Measurements from ENCODE around the gene C10orf62. TPM values are rescaled to one million over a fixed set of nuclear protein-coding genes. Genes with fewer than 3 reads are reported as not detected.

Gene C10orf62
- total and polyA plus RNA-seq, 2 of the 13 experiments (the other 11 are each of a cell fraction or from before 2014, with no cell fraction given) = 0.61 to 1.6 TPM

GRCh38 chr10:97584798-97585438 is 4.6 kb upstream of the C10orf62 start (continued):
- TF ChIP-seq FOXO4 (CRISPR knock-in tag; conservative IDR thresholded peaks at IDR 0.05) (0 out of 2 replicates have a peak, but pooled peaks have one; percentile 79), ATF7 (IDR thresholded peaks at IDR 0.05) (no peak), ATF7 (CRISPR knock-in tag; IDR thresholded peaks at IDR 0.05) (no peak), TMF1 (CRISPR knock-in tag; IDR thresholded peaks at IDR 0.05; ENCODE audit: low read depth) (peak; percentile 51; the same call in 1 of the 2 replicates), ZNF33B (CRISPR knock-in tag; IDR thresholded peaks at IDR 0.05) (no peak), ZBTB26 (CRISPR knock-in tag; IDR thresholded peaks at IDR 0.05; ENCODE audit: borderline replicate concordance) (no peak; the same call in 1 of the 2 replicates), RXRB (CRISPR knock-in tag; IDR thresholded peaks at IDR 0.05; ENCODE audit: borderline replicate concordance) (0 out of 2 replicates have a peak, but pooled peaks have one; percentile 33), GMEB1 (CRISPR knock-in tag; IDR thresholded peaks at IDR 0.05; ENCODE audit: borderline replicate concordance) (no peak), CENPX (CRISPR knock-in tag; IDR thresholded peaks at IDR 0.05) (no peak), GTF2F1 (IDR thresholded peaks at IDR 0.05; ENCODE audit: low read length) (no peak), TGIF2 (CRISPR knock-in tag; IDR thresholded peaks at IDR 0.05) (peak; percentile 66; the same call in 1 of the 2 replicates), SOX13 (IDR thresholded peaks at IDR 0.05) (no peak), SOX13 (CRISPR knock-in tag; conservative IDR thresholded peaks at IDR 0.05 in 1 of 2, IDR thresholded peaks at IDR 0.05 in 1 of 2) (peak in 1 of 2 experiments; percentile 23; a peak in 1 of 4 replicates), ZNF431 (CRISPR knock-in tag; IDR thresholded peaks at IDR 0.05; ENCODE audit: borderline replicate concordance, low read depth) (peak; percentile 81; the same call in 1 of the 2 replicates), REPIN1 (CRISPR knock-in tag; IDR thresholded peaks at IDR 0.05; ENCODE audit: borderline replicate concordance, low read depth) (peak; percentile 56; the same call in 1 of the 2 replicates), STAT6 (CRISPR knock-in tag; IDR thresholded peaks at IDR 0.05; ENCODE audit: borderline replicate concordance) (0 out of 2 replicates have a peak, but pooled peaks have one; percentile 51), MAX (IDR thresholded peaks at IDR 0.05) (peak; percentile 96), TFDP2 (CRISPR knock-in tag; IDR thresholded peaks at IDR 0.05) (peak; percentile 92), FOXM1 (CRISPR knock-in tag; IDR thresholded peaks at IDR 0.05) (no peak), JUND (CRISPR knock-in tag; IDR thresholded peaks at IDR 0.05) (0 out of 2 replicates have a peak, but pooled peaks have one; percentile 10), ZNF572 (CRISPR knock-in tag; IDR thresholded peaks at IDR 0.05) (0 out of 2 replicates have a peak, but pooled peaks have one; percentile 73)
